Measurements from ENCODE around the gene PDYN. TPM values are rescaled to one million over a fixed set of nuclear protein-coding genes. Genes with fewer than 3 reads are reported as not detected.

Gene PDYN
- total RNA-seq, 2 donors from 2014 or later = not detected

DNA sequence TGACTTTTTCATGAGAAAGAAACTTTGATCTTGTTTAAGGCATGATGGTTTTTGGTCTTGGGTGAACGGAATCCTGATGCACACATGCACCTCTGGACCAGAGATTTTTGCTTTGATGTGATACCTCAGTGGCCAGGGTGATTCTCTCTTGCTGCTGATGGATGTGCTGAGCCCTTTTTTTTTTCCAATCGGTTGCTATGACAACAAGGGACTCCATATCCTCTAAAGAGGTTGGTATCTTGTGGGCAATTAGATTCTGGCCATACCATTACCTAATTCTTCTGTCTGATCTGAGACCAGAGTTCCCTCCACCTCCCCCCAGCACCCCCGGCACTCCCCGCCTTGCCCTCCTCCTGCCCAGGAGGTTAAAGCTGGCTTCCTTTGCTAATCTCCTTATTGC lies 24.9 kb downstream of the PDYN start:
- Histone ChIP-seq H3K27ac (no peak overlapping the region), H3K36me3 (no peaks in the 10 kb centered on the region), H3K4me1 (ENCODE audit: control insufficient read depth in 1 of 2, low read depth in 2 of 2) (peaks cover 3 to 8% of the 10 kb centered on the region in 2 donors), H3K4me3 (no peak overlapping the region), H3K27me3 (replicated peaks; ENCODE audit: insufficient read depth) (no peaks in the 10 kb centered on the region), H3K9me3 (no peaks in the 10 kb centered on the region)
- TF ChIP-seq, protein P1, sequence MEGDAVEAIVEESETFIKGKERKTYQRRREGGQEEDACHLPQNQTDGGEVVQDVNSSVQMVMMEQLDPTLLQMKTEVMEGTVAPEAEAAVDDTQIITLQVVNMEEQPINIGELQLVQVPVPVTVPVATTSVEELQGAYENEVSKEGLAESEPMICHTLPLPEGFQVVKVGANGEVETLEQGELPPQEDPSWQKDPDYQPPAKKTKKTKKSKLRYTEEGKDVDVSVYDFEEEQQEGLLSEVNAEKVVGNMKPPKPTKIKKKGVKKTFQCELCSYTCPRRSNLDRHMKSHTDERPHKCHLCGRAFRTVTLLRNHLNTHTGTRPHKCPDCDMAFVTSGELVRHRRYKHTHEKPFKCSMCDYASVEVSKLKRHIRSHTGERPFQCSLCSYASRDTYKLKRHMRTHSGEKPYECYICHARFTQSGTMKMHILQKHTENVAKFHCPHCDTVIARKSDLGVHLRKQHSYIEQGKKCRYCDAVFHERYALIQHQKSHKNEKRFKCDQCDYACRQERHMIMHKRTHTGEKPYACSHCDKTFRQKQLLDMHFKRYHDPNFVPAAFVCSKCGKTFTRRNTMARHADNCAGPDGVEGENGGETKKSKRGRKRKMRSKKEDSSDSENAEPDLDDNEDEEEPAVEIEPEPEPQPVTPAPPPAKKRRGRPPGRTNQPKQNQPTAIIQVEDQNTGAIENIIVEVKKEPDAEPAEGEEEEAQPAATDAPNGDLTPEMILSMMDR (IDR thresholded peaks at IDR 0.05) = no peak
- DNase-seq (ENCODE audit: low spot score) (no peak), ATAC-seq (ENCODE audit: insufficient number of reproducible peaks, low FRiP score, low read depth) (no peak)

DNA sequence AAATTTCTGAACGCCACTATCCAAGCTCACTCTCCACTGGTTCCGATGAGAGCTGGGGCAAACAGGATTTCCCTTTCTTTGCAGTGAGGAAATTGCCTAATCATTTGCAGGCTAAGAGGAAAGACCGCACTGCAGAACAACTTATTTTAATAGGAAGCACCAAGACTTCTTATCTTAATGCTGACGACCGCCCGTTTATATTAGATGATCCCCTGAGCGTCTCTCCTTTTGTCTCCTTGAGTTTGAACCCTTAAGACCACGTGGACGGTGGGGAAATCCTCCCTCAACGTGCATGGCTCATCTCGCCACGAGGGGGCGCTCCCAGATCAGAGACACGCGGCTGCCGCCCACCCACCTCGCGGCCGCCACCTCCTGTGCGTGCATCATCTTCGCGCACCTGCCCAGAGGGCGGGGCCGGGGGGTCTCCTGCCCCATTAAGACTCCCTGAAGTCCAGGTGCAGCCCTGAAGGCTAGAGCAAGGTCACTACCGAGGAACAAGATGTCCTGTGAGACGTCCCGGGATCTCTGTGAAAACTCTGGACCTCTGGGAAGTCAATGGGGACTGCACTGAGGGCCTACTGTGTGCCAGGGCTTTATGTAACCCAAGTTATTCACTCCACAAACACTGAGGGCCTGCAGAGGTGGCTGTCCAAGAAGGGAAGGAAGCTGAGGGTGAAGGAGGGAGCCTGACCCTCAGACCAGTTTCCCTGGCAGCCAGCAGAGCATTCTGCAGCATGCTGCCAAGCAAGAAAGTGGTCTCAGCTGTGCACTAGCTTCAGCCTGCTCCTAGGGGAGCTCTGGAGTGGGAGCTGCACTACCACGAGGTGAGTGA lies 28.1 kb downstream of the PDYN start:
- Histone ChIP-seq H3K4me1 (ENCODE audit: control insufficient read depth in 1 of 2, low read depth in 2 of 2) (peaks cover 3 to 8% of the 10 kb centered on the region in 2 donors), H3K4me3 (peak overlapping the region; percentile 5), H3K27ac (no peak overlapping the region), H3K36me3 (no peaks in the 10 kb centered on the region), H3K27me3 (replicated peaks; ENCODE audit: insufficient read depth) (no peaks in the 10 kb centered on the region), H3K9me3 (no peaks in the 10 kb centered on the region)
- DNase-seq (ENCODE audit: low spot score) (peak; percentile 29), ATAC-seq (ENCODE audit: insufficient number of reproducible peaks, low FRiP score, low read depth) (no peak)
- TF ChIP-seq, protein P1 (IDR thresholded peaks at IDR 0.05) = peak; percentile 90

DNA sequence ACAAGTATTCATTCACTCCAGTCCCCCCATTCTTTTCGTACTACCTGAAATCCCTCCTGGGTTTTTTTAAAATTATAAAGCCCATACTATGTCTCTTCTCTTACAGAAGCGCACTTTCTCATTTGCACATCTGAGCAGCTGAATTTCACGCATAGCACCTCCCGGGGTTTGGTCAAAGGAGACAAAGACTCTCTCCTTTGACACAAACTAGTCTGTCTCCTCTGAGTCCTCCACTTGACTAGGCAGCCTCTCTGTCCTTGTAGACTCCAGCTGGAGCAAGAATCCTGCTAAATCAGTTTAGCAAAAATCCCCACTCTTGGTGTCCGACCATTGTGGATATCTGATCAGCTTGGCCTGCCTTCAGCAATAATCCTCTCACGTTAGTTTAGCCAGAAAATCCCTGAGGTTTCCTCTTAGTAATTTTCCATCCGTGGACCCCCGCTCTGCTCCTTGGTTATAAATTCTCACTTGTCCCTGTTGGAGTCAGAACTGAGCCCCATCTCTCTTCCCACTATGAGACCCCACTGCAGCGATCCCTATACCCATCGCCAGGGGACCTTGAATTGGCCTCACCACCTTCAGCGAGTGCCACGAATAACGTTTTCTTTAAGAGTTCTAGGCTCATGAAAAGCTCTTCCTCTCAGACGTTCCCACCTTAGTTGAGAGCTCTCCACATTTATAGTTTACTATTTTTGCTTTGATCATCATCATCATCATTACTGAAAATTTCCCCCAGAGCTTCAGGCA lies 29.0 kb downstream of the PDYN start:
- DNase-seq (ENCODE audit: low spot score) (no peak), ATAC-seq (ENCODE audit: insufficient number of reproducible peaks, low FRiP score, low read depth) (no peak)
- no peak overlapping the region for H3K27ac ChIP-seq

DNA sequence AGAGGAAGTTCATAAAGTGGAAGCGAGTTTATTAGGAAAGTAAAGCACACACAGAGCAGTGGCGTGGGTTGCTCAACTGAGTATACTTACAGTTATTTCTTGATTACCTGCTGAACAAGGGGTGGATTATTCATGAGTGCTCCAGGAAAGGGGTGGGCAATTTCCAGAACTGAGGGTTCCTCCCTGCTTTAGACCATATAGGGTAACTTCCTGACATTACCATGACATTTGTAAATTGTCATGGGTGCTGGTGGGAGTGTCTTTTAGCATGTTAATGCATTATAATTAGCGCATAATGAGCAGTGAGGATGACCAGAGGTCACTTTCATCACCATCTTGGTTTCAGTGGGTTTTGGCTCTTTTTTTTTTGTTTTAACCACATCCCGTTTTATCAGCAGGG lies 29.8 kb downstream of the PDYN start:
- H3K4me1 ChIP-seq (ENCODE audit: control insufficient read depth in 1 of 2, low read depth in 2 of 2) = peaks cover 3 to 8% of the 10 kb centered on the region in 2 donors
- H3K4me3 ChIP-seq = no peak overlapping the region
- H3K36me3 ChIP-seq = no peaks in the 10 kb centered on the region
- no peaks in the 10 kb centered on the region for H3K9me3 ChIP-seq
- no peaks in the 10 kb centered on the region for H3K27me3 ChIP-seq (replicated peaks; ENCODE audit: insufficient read depth)
- ATAC-seq (ENCODE audit: insufficient number of reproducible peaks, low FRiP score, low read depth) = no peak
- DNase-seq (ENCODE audit: low spot score) = no peak
- H3K27ac ChIP-seq = no peak overlapping the region
- TF ChIP-seq, protein P1 (IDR thresholded peaks at IDR 0.05) = no peak

More for the DNA sequence above, 29.0 kb downstream of the PDYN start:
- H3K27me3 ChIP-seq (replicated peaks; ENCODE audit: insufficient read depth) = no peaks in the 10 kb centered on the region
- no peaks in the 10 kb centered on the region for H3K36me3 ChIP-seq
- H3K9me3 ChIP-seq = no peaks in the 10 kb centered on the region
- H3K4me3 ChIP-seq = no peak overlapping the region
- TF ChIP-seq, protein P1 (IDR thresholded peaks at IDR 0.05) = no peak
- H3K4me1 ChIP-seq (ENCODE audit: control insufficient read depth in 1 of 2, low read depth in 2 of 2) = peaks cover 3 to 8% of the 10 kb centered on the region in 2 donors

DNA sequence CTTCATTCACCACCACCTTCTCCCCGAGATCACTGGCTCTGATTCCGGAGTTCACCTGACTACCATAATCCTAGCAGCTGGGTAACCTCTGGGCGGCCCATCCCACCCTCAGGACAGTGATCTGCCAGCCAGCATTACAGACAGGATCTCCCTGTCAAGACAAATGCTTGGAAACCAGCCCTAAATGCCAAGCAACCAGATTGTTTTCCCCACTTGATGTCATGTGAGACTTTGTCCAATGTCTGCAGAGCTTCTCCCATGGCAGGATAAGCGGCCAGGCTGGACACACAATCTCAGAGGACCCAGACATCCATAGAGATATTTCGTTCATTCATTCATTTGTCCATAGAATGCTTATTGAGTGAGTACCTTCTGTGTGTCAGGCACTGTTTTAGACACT lies 32.5 kb downstream of the PDYN start:
- H3K9me3 ChIP-seq = no peaks in the 10 kb centered on the region
- DNase-seq (ENCODE audit: low spot score) (no peak), ATAC-seq (ENCODE audit: insufficient number of reproducible peaks, low FRiP score, low read depth) (no peak)
- no peaks in the 10 kb centered on the region for H3K36me3 ChIP-seq
- no peak overlapping the region for H3K27ac ChIP-seq
- H3K4me3 ChIP-seq = no peak overlapping the region
- H3K4me1 ChIP-seq (ENCODE audit: control insufficient read depth in 1 of 2, low read depth in 2 of 2) = peaks cover 3 to 8% of the 10 kb centered on the region in 2 donors
- TF ChIP-seq, protein P1 (IDR thresholded peaks at IDR 0.05) = no peak
- no peaks in the 10 kb centered on the region for H3K27me3 ChIP-seq (replicated peaks; ENCODE audit: insufficient read depth)
